H1 (cell line): ENCODE results near the gene FUT4.

Source experiments
- ATF2 ChIP-seq: IDR thresholded peaks from 2 replicates; pipeline ENCODE4 v1.6.1; 2012; ENCODE audit warnings: low read length, inconsistent platforms
- EZH2 ChIP-seq: fragments of 200-600 bp; sonication (generic); IDR thresholded peaks from 2 replicates; pipeline ENCODE4 v1.7.1; 2012; ENCODE audit warnings: low read depth, mild to moderate bottlenecking, moderate library complexity, low read length, inconsistent platforms; ENCODE audit not compliant: severe bottlenecking
- TF ChIP-seq, protein P1 (sequence below), 3 experiments: IDR thresholded peaks; 1 replicate in 2 of 3; 2 replicates in 1 of 3; pipeline versions ENCODE4 v1.5.1 to v1.6.1; 2011; ENCODE audit warnings: low read length in 3 of 3, mild to moderate bottlenecking in 3 of 3, inconsistent platforms in 2 of 3, low read depth in 1 of 3, moderate library complexity in 1 of 3; ENCODE audit not compliant: insufficient read depth in 1 of 3; ENCODE audit errors: control extremely low read depth in 1 of 3

GRCh38 chr11:94528551-94528950, 15.2 kb upstream of the FUT4 start:
- TF ChIP-seq, protein P1, sequence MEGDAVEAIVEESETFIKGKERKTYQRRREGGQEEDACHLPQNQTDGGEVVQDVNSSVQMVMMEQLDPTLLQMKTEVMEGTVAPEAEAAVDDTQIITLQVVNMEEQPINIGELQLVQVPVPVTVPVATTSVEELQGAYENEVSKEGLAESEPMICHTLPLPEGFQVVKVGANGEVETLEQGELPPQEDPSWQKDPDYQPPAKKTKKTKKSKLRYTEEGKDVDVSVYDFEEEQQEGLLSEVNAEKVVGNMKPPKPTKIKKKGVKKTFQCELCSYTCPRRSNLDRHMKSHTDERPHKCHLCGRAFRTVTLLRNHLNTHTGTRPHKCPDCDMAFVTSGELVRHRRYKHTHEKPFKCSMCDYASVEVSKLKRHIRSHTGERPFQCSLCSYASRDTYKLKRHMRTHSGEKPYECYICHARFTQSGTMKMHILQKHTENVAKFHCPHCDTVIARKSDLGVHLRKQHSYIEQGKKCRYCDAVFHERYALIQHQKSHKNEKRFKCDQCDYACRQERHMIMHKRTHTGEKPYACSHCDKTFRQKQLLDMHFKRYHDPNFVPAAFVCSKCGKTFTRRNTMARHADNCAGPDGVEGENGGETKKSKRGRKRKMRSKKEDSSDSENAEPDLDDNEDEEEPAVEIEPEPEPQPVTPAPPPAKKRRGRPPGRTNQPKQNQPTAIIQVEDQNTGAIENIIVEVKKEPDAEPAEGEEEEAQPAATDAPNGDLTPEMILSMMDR (IDR thresholded peaks at IDR 0.05; ENCODE audit: control extremely low read depth in 1 of 3, insufficient read depth in 1 of 3, low read depth in 1 of 3, low read length in 3 of 3): no peak
- TF ChIP-seq EZH2 (no peak), ATF2 (no peak)
